Stimulated activated CD4-positive, alpha-beta T cell treated with anti-CD3 and anti-CD28 coated beads, Interleukin-15, amount 100 ng/mL, for 1 hour (primary cell): Measurements from ENCODE around the gene CAMTA1.
"Not testable (repeated sequence)": the region's sequence is repeated elsewhere in the genome, so short reads cannot be mapped to it uniquely, and the experiment has no call there.

Experiments
- DNase-seq, 2 donors: peaks; one replicate each; pipeline ENCODE4 v3.0.0-alpha.2; 2020; ENCODE audit warnings: low read depth in 1 of 2, low spot score in 1 of 2

CAMTA1 gene

DNA sequence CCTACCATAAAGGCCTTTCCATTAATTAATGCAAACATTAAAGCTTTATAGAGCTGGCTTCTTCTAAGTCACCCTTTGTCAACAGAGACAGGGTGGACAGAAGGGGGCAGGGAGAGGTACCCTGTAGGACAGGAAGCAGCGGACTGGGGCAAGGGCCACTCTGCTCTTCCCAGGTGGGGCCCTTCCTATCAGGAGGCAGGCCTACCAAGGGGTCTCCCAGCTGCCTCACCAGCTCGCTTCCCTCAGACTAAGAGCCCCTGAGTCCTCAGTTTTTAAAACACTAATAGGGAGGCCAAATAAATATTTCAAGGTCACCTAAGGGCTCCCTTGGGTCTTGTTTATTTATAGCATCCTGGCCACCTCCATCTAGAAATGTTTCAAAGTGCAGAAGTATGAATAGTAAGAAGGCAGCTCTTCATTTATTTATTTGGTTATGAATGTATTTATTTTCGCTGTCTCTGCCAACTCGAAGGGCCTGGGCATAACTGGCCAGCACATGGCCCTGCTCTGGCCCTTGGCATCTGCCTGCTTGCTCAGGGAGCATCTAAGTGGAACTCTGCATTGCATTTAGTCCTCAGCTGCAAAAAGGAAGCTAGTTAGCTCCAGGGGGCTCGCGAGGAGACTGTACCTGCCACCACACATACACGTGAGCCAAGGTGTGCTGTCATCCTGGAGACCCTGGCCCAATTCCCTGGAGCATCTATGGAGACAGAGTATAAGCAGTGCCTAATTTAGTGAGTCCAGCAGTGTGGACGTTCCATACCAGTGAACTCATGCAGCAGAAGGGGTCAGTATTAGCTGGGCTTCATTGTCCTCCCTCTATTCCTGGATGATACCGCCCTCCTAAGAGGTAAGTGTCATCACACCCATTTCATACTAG is 590.8 kb downstream of the CAMTA1 start:
- no peak for DNase-seq

DNA sequence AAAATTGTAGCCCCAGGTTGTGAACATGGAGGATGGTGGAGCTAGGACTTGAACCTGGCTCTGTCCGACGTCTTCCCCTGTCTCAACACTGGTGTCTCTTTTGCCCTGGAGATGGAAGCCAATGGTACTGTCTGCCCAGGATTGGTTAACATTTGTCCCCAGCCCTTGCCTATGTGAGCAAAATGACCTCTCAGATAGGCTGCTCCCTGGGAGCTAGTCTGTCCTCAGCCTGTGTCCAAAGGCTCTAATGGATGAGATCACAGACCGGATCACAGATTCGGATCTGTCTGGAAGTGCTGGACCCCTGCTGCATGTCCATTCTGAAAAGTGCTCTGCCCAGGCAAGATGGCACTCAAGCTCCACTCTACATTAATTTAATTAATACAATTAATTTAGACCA is 591.4 kb downstream of the CAMTA1 start:
- DNase-seq: no peak

DNA sequence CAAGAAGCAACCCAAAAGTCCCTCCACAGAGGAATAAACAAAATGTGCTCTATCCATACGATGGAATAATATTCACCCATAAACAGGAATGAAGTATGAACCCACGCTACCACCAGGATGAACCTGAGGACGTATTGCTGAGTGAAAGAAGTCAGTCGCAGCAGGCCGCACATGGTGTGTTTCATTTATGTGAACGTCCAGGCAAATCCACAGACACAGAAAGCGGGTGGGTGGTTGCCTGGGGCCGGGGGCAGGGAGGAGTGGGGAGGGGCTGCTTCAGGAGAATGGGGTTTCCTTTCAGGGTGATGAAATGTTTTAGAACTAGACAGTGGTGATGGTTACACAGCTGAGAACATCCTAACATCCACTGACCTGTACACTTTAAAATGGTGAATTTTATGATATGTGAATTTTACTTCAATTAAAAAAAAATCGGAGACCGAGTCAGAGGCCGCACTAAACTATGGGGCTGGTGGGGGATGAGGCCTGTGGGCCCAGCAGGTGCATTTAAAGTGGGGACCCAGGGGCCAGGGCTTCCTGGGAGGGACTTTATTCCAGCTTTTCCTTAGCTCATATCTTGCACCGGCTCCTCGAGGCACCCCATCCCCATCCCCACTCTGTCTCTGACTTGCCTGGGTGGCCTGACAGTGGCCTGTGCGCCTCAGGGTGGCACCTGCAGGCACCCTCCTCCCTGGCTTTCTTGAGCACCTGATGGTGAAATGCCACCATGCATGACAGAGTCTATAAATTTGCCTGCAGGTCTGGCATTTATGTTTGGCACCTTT is 593.3 kb downstream of the CAMTA1 start:
- DNase-seq: no peak

DNA sequence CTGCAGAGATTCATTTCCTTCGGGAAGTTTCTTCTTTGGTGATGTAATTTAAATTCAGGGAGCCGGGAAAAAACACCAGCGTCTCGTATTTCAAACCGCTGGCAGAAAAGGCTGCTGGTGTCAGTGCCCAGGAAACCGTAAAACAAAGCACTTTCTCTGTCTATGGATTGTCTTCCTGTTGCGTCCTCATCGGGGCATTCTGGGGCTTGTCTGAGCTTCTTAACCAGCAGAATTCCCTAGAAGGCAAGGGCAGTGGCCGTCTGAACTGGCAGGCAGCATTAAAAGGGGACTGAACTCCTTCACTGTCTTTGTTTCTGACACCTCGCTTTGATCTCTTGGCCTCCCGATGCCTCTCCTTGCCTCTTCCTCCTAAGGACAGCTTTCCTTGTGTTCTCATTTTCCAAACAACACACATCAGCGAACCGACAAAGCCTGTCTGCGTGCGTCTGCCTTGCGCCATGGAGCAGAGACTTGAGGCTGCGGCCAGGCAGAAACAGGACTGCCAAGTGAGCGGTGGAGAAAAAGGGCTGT is 594.3 kb downstream of the CAMTA1 start:
- no peak for DNase-seq

DNA sequence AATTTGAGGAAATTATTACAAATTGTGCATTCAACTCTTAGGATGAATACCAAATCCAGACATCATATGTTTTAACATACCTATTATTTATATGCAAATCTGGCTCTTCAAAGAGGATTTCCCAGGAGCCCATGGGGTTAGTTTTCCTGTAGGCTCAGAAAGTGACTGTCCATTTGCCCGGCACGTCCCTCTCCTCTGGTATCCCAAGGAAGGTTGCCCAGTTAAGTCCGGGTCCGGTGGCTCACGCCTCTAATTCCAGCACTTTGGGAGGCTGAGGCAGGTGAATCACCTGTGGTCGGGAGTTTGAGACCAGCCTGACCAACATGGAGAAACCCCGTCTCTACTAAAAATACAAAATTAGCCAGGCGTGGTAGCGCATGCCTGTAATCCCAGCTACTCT is 594.8 kb downstream of the CAMTA1 start:
- not testable (repeated sequence) for DNase-seq

DNA sequence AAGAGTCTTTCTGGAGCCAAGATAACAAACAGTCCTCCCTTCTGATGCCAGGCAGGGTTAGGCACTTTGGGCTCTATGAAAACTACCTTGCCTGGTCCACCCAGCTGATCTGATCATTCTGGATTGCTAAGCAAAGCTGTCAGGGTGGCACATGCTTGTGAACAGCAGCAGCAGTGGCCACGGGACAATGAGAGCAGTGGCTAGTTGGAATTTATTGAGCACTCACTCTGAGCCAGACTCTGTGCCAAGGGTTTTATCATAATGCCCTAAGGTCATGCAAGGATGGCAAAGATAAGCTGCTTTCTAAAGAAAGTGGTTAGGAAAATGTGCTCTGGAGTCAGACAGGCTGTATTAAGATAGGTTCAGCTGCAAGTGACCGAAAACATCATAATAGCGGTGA is 595.5 kb downstream of the CAMTA1 start:
- DNase-seq: no peak

DNA sequence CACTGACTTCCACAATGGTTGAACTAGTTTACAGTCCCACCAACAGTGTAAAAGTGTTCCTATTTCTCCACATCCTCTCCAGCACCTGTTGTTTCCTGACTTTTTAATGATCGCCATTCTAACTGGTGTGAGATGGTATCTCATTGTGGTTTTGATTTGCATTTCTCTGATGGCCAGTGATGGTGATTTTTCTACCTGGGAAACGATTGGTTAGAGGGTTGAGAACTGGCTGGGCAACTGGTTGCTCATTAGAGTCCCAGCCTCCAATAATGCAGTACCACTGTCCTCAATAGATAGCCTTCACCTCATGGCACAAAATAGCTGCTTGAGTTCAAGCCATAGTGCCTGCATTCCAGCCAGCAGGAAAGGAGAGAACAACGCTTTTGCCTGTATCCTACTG is 596.5 kb downstream of the CAMTA1 start:
- not testable (repeated sequence) for DNase-seq

DNA sequence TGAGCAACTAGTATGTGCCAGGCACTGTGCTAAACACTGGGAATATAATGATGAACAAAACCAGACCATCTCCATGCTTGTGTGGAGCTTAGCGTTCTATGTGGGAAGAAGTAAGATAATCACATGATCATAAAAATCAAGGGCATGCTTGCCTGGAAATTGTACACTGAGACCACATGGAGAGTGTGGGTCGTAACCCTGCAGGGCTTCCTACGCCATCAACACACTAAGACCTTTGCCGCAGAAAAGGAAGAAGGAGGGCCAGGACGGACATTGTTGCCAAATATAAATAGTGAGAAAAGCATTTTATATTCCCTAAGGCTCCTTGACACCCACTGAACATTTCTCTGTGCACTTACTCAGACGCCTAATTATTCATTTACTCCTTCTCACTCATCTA is 597.7 kb downstream of the CAMTA1 start:
- DNase-seq: no peak

DNA sequence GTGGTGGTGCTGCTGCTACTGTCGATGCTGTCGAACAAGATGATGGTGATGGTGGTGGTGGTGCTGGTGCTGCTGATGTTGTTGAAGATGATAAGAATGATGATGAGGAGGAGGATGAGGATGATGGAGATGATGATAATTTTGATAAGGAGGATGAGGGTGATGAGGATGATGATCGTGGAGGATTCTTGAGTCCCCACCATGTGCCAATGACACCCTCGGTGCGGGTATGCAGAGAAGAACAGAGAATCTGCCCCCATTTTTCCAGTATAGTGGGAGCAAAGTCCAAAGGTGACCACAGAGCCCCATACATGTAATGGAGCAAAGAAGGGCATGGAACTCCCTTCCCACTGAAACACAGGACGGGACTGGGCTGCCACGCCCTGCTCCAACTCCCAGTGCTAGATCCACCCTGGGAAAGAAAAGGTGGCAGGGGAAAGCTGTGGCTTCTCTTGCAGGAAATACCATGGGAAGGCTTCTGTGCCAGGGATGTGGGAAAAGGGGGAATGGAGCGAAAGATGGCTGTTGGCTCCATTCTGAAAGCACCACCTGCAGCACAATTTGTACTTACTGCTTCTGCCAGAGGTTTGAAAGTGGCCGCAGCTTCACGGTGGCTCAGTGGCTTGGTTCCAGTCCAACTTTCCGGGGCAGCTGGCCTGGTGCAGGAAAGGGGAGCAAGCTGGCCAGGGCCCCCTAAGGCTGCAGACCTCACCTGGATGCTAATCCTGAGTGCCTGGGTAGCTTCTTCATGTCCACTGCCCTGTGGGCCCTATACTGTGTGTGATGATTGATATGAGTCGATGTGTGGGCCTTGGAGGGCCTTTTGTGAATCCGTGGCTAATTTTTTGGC is 598.6 kb downstream of the CAMTA1 start:
- DNase-seq: no peak

DNA sequence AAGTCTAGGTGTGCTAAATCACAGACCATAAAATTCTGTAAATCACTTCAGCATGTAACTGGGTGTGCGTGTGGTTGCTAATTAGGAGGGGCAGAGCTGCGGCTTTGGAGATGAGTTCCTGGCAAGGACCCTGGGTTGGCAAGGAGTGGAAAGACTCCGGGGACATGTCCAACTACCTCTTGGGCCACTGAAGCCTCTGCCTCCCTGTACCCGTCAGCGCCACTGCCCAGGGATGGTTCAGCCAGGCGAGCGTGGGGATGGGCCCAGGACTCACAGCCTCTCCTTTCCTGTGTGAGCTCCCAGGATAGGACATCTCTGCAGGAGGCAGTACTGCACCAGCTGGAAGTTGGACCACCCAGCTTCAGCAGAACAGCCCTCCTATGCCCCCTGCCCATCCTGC is 599.4 kb downstream of the CAMTA1 start:
- no peak for DNase-seq

DNA sequence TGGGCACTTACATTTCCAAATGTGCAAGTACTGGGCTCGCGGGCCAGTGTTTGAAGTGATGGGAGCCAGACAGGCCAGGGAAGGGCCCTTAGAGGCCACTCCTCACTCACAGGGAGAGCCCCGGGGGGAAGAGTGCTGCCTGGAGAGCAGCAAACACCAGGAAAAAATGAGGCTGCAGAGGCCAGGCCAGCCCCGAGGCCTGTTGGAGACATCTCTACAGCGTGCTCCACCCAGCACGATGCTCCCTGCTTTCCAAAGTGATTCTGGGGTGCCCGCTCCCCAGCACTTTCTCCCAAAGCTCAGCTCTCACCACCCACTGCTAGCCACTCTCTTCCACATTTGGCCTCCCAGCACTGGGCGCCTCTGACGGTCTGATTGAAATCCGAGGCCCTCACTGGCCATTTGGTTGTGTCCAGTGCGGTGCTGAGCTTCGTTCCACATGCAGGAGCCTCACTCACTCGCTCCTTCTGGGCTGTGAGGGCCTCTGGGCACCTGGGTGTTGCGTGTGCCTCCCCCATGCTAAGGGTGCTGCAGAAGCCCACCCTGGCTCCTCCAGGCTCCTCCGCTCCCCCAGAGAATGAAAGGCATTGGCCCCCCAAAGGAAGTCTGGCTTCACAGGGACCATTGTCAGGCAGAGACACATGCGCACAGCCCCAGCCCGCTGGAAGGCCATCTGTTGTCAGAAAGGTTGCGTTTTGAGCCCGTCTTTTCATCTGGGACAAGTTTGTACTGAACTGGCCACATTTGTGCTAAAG is 600.4 kb downstream of the CAMTA1 start:
- DNase-seq: no peak

DNA sequence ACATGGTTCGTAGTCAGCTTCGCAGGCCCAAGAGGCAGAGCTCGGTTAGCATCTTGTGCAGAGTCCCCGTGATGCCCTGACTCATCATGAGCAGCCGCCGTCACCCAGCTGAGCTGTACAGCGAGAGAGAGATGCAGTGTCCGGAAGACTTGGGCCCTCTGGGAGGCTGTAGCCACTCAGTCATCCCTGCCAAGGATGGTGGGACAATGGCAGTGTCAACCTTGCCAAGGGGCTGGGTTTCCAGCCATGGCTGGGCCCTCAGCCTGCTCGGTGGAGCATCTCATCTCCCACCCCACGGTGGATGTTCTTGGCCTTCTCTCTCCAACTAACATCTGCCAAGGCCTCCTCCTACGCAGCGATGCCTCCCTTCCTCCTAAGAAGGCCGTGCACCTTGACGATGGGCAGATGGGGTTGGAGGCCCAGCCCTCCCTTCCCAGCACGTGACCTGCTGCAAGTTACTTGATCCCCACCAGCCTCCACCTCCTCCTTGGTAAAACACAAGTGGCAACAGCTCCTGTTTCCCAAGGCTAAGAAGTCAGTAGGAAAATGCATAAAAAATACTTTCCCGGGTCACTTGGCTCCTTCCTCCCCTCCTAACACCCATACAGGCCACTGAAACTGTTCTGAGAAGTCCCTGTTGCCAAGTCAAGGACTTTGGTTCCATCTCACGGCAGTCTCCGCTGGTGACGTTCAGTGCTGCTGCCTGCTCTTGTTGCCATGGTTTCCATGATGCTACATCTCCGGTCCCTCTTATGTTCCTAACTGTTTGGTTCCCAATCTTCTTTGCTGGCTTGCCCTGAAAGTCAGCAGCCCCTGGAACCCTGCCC is 601.2 kb downstream of the CAMTA1 start:
- DNase-seq: no peak

DNA sequence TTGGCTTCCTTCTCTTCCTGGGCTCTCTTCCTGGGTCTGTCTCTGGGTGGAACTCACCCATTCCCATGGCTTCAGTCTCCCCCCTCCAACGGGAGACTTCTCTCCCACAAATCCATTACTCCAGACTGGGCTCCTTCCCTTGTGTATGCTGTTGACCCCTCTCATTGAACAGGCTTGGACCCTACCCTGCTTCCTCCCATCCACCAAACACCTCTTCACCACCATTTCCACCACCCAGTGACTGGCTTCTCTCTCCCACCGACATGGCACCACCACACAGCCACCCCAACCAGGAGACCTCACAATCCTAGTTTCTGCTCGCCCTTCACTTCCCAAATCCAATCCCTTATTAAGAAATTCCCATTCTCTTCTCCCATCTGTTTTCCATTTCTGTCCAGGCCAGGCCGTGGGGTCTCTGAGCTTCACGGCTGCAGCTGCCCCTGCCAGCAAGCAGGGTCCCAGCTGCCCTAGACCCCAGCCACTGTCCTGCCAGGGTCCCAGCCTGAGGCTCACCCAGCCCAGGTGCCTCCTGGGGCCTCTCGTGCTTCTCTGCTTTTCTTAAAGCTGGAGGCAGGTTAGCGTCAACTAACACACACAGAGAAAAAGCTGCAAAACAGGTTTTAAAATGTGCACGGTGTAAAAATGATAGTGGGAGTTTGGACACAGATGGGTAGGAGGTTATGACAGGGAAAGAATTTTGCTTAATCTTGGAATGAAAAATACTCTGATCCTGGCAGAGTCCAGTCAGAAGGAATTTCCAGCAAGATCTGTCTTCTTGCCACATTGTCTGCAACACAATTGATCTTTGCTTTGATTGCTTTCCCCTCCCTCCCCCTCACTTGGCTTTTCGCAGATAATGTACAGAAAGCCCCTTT is 602.0 kb downstream of the CAMTA1 start:
- no peak for DNase-seq

DNA sequence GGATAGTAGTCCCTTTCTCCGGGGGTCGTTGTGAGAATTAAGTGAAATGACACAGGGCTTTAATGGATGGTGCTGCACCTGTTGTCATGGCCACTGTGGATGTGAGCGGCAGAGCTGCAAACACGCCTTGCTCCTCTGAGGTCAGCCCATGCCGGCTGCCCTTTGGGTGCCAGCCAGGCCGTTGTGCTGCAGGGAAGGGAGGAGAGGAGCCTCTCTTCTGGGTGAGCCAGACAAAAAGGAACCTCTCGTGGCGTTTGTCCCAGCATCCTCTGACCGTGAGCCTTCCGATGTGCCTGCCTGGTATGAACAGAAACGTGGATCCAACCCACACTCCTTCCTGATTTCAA is 602.9 kb downstream of the CAMTA1 start:
- DNase-seq: no peak

DNA sequence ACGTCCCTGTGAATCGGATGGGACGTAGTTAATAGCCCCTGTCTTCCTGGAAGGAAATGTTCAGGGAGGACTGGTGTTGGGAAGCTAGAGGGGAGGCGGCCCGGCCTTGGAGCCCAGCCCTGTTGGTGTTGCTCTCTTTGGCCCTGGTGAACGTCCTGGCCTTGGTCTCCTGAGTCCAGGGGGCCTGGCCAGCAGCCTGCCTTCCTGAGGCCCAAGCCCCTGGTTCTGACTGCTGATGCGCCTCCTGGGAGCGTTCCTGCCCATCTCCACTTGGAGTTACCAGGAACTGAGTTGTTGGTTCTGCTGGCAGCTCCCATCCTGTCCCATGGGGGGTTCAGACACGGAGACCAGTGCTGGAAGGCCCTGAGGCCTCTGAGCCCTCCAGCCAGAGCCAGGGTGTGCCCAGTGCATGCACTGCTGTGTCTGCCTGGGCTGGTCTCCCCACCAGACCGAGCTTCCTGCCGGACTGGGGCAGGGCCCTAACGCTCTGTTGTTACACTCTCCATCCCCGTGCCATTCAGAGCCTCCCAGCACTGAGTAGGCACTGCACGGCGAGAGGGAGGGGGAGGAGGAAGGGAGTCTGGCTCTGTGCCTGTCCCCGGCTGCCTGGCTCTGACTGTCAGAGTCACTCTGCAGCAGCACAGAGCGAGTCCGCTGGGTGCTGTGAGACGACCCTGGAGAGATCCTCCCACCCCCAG is 603.4 kb downstream of the CAMTA1 start:
- DNase-seq: no peak

DNA sequence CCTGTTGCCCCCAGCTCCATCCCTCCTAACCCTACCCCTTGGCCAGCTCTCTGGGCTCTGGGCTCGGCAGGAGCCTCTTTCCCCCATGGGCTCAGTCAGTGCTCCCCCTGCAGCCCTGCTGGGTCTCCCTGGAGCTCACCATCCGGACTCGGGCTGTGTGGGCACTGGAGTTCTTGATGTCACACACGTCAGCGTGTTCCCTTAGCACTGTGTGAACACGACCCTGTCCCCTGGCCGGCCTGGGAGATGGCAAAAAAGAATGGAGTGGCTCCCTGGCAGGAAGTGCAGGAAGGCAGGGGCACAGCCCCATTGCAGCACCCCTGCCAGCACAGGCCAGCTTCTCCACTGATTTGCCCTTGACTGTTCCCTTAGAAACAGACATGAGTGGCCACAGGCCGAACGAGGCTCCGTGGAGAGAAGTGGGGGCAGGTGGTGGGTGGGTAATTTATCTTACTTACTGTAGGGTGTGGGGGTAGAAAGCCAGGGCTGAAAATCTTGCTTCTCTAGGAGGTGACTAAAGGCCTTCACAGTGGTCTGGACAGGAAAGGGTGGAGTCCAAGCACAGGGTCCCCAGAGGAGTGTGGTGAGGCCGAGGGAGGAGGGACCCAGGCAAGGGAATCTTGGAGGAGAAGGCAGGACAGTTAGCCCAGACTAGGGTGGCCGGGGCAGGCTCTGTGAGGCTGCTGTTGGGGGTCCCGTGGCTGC is 604.1 kb downstream of the CAMTA1 start:
- DNase-seq: no peak

DNA sequence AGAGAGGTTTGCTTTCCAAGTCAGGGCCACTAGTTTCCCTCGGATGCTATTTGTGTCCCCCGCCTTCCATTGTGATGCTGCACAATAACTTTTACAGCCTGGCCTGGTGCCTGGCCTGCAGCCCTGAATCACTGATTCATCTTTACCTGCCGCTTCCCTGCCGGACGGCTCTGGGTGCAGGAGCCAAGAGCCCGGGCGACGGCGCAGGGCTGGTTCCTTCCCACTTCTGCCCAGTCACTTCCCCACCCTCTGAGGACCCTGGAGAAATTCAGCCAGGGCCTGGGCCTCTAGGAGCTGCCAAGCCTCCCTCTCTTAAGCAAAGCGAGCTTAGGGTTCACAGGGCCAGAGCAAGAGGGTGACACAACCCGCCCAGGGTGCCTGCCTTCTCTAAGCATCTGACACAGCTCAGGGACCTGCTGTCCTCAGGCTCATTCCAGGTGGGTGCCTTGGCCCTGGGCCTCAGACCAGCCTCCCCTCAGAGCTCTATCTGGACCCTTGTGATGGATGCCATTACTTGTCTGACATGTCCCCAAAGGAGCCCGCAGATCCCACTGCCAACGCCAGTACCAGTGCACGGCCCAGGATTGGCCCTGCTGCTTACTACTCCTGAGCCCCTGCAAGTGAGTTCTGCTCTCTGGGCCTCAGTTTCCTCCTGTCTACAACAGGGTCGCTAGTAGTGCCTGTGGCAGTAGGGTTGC is 604.8 kb downstream of the CAMTA1 start:
- DNase-seq: no peak
